Muscle of back (tissue), 10 donors: ENCODE data around the gene CCR5. TPM values are rescaled to one million over a fixed set of nuclear protein-coding genes. Genes with fewer than 3 reads are reported as not detected.

ENCODE experiments used
- polyA plus RNA-seq, 10 donors: library from polyadenylated mRNA; unstranded; fragments of 120-200 nt; gene quantifications; one replicate each; pipeline ENCODE4 v1.2.1, GENCODE V29; 2013; ENCODE audit not compliant: insufficient read length in 10 of 10

Gene CCR5
- polyA plus RNA-seq, 10 donors = 0.13 to 1.3 (median 0.42) TPM

Other genes starting within 250 kb of the CCR5 start
- 1 to 10 TPM; 2.4 to 4.9 (median 3.6) TPM for gene CCR1, start 162.6 kb upstream of the CCR5 start, polyA plus RNA-seq
- gene CCR3, start 128.5 kb upstream of the CCR5 start, polyA plus RNA-seq = under 1 TPM in 3 of 10 donors, not detected in 7; 0.10 to 0.25 (median 0.20) TPM
- gene CCR2, start 16.8 kb upstream of the CCR5 start, polyA plus RNA-seq = 1 to 10 TPM in 4 of 10 donors, under 1 TPM in 6; 0.56 to 2.0 (median 0.92) TPM
- under 1 TPM; 0.35 to 0.78 (median 0.59) TPM for gene CCRL2, start 36.3 kb downstream of the CCR5 start, polyA plus RNA-seq
- gene LTF, start 94.0 kb downstream of the CCR5 start, polyA plus RNA-seq = 1 to 10 TPM; 1.2 to 3.9 (median 1.9) TPM
- gene RTP3, start 127.0 kb downstream of the CCR5 start, polyA plus RNA-seq = under 1 TPM in 1 of 10 donors, not detected in 9; 0.15 TPM
- 1 to 10 TPM; 1.9 to 5.3 (median 4.0) TPM for gene LRRC2, start 195.4 kb downstream of the CCR5 start, polyA plus RNA-seq
- under 1 TPM; 0.13 to 0.41 (median 0.27) TPM for gene FAM240A, start 241.6 kb downstream of the CCR5 start, polyA plus RNA-seq